PFSK-1 (cell line): ENCODE measurements around the gene WDR20.

ENCODE experiments used
- FOXP2 ChIP-seq: optimal IDR thresholded peaks from 2 replicates; pipeline ENCODE3; 2011; ENCODE audit warnings: borderline replicate concordance, control low read depth, inconsistent platforms; ENCODE audit not compliant: insufficient read depth; ENCODE audit errors: extremely low read length, extremely low read depth
- SIN3A ChIP-seq: IDR thresholded peaks from 2 replicates; pipeline ENCODE4 v1.6.1; 2012; ENCODE audit warnings: mild to moderate bottlenecking, low read length, moderate library complexity, borderline replicate concordance; ENCODE audit not compliant: insufficient read depth
- TAF1 ChIP-seq: IDR thresholded peaks from 2 replicates; pipeline ENCODE4 v1.6.1; 2012; ENCODE audit warnings: low read length, control low read depth, borderline replicate concordance; ENCODE audit not compliant: insufficient read depth

- no peak for TF ChIP-seq TAF1
- TF ChIP-seq SIN3A: no peak
- no peak for TF ChIP-seq FOXP2
These were observed 109.3 kb downstream of the WDR20 start for GRCh38 chr14:102249041-102249440.
